ENCODE data around the gene SECTM1.

- no peak for TF ChIP-seq CTCF (IDR thresholded peaks at IDR 0.05)
- no peak for TF ChIP-seq EZH2 (IDR thresholded peaks at IDR 0.05)
Observed at GRCh38 chr17:82346342-82347300, 13.1 kb upstream of the SECTM1 start.

Measured in neural progenitor cell (in vitro differentiated cells).